HepG2 (cell line): ENCODE data around the gene DNMT1. TPM values are rescaled to one million over a fixed set of nuclear protein-coding genes. Genes with fewer than 3 reads are reported as not detected.

Experiments used
- ATM ChIP-seq: fragments of 450-650 bp; IDR thresholded peaks from 2 replicates; pipeline ENCODE4 v1.7.1; 2017; ENCODE audit warnings: mild to moderate bottlenecking, borderline replicate concordance
- DMAP1 ChIP-seq: IDR thresholded peaks from 2 replicates; pipeline ENCODE4 v1.6.1; 2016
- FOXM1 ChIP-seq: sonication (generic); formaldehyde crosslinking; IDR thresholded peaks from 2 replicates; pipeline ENCODE4 v1.5.0; 2020; ENCODE audit warnings: missing genetic modification reagents
- GZF1 ChIP-seq: sonication (generic); formaldehyde crosslinking; IDR thresholded peaks from 2 replicates; pipeline ENCODE4 v1.5.1; 2020; ENCODE audit warnings: mild to moderate bottlenecking, missing genetic modification reagents
- HHEX ChIP-seq: IDR thresholded peaks from 2 replicates; pipeline ENCODE4 v1.6.1; 2016; ENCODE audit warnings: control low read depth
- SAP130 ChIP-seq: IDR thresholded peaks from 2 replicates; pipeline ENCODE4 v1.6.1; 2016; ENCODE audit warnings: low read depth
- TGIF2 ChIP-seq: IDR thresholded peaks from 2 replicates; pipeline ENCODE4 v1.6.1; 2016; ENCODE audit warnings: control low read depth, missing compliant biosample characterization
- ZNF343 ChIP-seq: sonication (generic); formaldehyde crosslinking; IDR thresholded peaks from 2 replicates; pipeline ENCODE4 v1.4.0; 2020; ENCODE audit warnings: mild to moderate bottlenecking, missing genetic modification reagents
- polyA plus RNA-seq, 8 experiments: library from polyadenylated mRNA; depleted of rRNA in 3 of 8; stranded (reverse) in 7 of 8; unstranded in 1 of 8; fragments of >200 nt; fragmentation: Illumina TruSeq in 4 of 8; extraction: Trizol in 4 of 8; gene quantifications; 2 replicates each; pipeline versions ENCODE4 v1.2.1 to v1.2.3, GENCODE V29; 2011 to 2016; ENCODE audit warnings: low read depth in 4 of 8, missing spikeins in 1 of 8, mixed read lengths in 1 of 8; ENCODE audit not compliant: insufficient read depth in 1 of 8
- total RNA-seq, 5 experiments: library from RNA; depleted of rRNA; stranded (reverse); fragments of >200 nt; fragmentation: Illumina TruSeq; extraction: Trizol; gene quantifications; 2 replicates each; pipeline ENCODE4 v1.2.3, GENCODE V29; 2016; ENCODE audit warnings: low read depth in 1 of 5
- TF ChIP-seq, protein P1 (sequence below): IDR thresholded peaks from 2 replicates; pipeline ENCODE4 v1.6.1; 2016; ENCODE audit warnings: mild to moderate bottlenecking
- TF ChIP-seq, protein P2 (sequence below): sonication (generic); formaldehyde crosslinking; IDR thresholded peaks from 2 replicates; pipeline ENCODE4 v1.4.0; 2020; ENCODE audit warnings: missing genetic modification reagents, borderline replicate concordance
- TF ChIP-seq, protein P3 (sequence below): sonication (generic); formaldehyde crosslinking; IDR thresholded peaks from 2 replicates; pipeline ENCODE4 v1.4.0; 2020; ENCODE audit warnings: missing genetic modification reagents
- TF ChIP-seq, protein P4 (sequence below): sonication (generic); formaldehyde crosslinking; IDR thresholded peaks from 2 replicates; pipeline ENCODE4 v1.4.0; 2020; ENCODE audit warnings: missing genetic modification reagents, borderline replicate concordance
- TF ChIP-seq, protein P5 (sequence below): IDR thresholded peaks from 2 replicates; pipeline ENCODE4 v1.4.0; 2020; ENCODE audit warnings: mild to moderate bottlenecking, missing genetic modification reagents

The DNMT1 gene
- total and polyA plus RNA-seq, 2 of the 13 experiments (the other 11 are each of a cell fraction or from before 2014, with no cell fraction given), result 31.2 to 91.1 TPM

DNA sequence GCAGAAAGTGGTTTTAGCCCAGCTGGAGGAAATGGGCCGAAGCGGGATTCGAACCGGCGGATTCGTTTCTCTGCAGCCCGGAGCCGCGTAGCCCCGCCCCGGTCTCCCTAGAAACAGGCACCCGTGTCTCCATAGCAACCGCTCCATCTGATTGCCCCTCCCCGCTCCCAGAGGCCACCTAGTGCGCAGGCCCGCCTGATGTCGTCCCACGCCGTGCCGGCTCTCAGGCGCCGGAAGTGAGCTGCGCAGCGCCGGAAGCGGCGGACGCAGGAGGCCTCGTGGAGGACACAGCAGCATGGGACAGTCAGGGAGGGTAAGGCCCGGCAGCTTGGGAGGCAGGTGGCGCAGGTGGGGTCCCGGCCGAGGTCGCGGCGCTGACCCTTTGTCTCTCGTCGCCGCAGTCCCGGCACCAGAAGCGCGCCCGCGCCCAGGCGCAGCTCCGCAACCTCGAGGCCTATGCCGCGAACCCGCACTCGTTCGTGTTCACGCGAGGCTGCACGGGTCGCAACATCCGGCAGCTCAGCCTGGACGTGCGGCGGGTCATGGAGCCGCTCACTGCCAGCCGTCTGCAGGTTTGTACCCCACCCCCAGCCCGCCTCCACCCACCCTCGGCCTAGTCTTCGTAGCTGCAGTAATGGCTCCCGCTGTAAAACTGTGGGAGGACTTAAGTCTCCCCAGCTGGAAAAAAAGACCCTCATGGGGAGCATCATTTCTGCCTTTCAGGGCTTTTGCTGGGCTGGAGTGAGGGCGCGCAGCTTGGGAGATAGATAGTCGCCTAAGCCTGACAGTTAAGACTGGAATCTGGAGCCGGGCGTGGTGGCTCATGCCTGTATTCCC, 88.4 kb downstream of the DNMT1 start, which contains the start of gene PPAN (continued):
- peak; percentile 99 for TF ChIP-seq DMAP1 (CRISPR knock-in tag)
- no peak for TF ChIP-seq ZNF343 (CRISPR knock-in tag)
- TF ChIP-seq, protein P1, sequence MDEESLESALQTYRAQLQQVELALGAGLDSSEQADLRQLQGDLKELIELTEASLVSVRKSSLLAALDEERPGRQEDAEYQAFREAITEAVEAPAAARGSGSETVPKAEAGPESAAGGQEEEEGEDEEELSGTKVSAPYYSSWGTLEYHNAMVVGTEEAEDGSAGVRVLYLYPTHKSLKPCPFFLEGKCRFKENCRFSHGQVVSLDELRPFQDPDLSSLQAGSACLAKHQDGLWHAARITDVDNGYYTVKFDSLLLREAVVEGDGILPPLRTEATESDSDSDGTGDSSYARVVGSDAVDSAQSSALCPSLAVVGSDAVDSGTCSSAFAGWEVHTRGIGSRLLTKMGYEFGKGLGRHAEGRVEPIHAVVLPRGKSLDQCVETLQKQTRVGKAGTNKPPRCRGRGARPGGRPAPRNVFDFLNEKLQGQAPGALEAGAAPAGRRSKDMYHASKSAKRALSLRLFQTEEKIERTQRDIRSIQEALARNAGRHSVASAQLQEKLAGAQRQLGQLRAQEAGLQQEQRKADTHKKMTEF (CRISPR knock-in tag), result peak; percentile 89; the same call in 1 of the 2 replicates
- peak; percentile 99 for TF ChIP-seq SAP130 (CRISPR knock-in tag)
- TF ChIP-seq ATM, result no peak
- TF ChIP-seq FOXM1 (CRISPR knock-in tag), result no peak
- TF ChIP-seq, protein P2, sequence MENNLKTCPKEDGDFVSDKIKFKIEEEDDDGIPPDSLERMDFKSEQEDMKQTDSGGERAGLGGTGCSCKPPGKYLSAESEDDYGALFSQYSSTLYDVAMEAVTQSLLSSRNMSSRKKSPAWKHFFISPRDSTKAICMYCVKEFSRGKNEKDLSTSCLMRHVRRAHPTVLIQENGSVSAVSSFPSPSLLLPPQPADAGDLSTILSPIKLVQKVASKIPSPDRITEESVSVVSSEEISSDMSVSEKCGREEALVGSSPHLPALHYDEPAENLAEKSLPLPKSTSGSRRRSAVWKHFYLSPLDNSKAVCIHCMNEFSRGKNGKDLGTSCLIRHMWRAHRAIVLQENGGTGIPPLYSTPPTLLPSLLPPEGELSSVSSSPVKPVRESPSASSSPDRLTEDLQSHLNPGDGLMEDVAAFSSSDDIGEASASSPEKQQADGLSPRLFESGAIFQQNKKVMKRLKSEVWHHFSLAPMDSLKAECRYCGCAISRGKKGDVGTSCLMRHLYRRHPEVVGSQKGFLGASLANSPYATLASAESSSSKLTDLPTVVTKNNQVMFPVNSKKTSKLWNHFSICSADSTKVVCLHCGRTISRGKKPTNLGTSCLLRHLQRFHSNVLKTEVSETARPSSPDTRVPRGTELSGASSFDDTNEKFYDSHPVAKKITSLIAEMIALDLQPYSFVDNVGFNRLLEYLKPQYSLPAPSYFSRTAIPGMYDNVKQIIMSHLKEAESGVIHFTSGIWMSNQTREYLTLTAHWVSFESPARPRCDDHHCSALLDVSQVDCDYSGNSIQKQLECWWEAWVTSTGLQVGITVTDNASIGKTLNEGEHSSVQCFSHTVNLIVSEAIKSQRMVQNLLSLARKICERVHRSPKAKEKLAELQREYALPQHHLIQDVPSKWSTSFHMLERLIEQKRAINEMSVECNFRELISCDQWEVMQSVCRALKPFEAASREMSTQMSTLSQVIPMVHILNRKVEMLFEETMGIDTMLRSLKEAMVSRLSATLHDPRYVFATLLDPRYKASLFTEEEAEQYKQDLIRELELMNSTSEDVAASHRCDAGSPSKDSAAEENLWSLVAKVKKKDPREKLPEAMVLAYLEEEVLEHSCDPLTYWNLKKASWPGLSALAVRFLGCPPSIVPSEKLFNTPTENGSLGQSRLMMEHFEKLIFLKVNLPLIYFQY, result peak; percentile 59; the same call in 1 of the 2 replicates
- TF ChIP-seq, protein P3, sequence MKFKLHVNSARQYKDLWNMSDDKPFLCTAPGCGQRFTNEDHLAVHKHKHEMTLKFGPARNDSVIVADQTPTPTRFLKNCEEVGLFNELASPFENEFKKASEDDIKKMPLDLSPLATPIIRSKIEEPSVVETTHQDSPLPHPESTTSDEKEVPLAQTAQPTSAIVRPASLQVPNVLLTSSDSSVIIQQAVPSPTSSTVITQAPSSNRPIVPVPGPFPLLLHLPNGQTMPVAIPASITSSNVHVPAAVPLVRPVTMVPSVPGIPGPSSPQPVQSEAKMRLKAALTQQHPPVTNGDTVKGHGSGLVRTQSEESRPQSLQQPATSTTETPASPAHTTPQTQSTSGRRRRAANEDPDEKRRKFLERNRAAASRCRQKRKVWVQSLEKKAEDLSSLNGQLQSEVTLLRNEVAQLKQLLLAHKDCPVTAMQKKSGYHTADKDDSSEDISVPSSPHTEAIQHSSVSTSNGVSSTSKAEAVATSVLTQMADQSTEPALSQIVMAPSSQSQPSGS (CRISPR knock-in tag), result peak; percentile 58; the same call in 1 of the 2 replicates
- TF ChIP-seq, protein P4, sequence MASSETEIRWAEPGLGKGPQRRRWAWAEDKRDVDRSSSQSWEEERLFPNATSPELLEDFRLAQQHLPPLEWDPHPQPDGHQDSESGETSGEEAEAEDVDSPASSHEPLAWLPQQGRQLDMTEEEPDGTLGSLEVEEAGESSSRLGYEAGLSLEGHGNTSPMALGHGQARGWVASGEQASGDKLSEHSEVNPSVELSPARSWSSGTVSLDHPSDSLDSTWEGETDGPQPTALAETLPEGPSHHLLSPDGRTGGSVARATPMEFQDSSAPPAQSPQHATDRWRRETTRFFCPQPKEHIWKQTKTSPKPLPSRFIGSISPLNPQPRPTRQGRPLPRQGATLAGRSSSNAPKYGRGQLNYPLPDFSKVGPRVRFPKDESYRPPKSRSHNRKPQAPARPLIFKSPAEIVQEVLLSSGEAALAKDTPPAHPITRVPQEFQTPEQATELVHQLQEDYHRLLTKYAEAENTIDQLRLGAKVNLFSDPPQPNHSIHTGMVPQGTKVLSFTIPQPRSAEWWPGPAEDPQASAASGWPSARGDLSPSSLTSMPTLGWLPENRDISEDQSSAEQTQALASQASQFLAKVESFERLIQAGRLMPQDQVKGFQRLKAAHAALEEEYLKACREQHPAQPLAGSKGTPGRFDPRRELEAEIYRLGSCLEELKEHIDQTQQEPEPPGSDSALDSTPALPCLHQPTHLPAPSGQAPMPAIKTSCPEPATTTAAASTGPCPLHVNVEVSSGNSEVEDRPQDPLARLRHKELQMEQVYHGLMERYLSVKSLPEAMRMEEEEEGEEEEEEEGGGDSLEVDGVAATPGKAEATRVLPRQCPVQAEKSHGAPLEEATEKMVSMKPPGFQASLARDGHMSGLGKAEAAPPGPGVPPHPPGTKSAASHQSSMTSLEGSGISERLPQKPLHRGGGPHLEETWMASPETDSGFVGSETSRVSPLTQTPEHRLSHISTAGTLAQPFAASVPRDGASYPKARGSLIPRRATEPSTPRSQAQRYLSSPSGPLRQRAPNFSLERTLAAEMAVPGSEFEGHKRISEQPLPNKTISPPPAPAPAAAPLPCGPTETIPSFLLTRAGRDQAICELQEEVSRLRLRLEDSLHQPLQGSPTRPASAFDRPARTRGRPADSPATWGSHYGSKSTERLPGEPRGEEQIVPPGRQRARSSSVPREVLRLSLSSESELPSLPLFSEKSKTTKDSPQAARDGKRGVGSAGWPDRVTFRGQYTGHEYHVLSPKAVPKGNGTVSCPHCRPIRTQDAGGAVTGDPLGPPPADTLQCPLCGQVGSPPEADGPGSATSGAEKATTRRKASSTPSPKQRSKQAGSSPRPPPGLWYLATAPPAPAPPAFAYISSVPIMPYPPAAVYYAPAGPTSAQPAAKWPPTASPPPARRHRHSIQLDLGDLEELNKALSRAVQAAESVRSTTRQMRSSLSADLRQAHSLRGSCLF, result no peak
- no peak for TF ChIP-seq HHEX (CRISPR knock-in tag)
- TF ChIP-seq TGIF2 (CRISPR knock-in tag), result peak; percentile 50; the same call in 1 of the 2 replicates
- TF ChIP-seq GZF1 (CRISPR knock-in tag), result 0 out of 2 replicates have a peak, but pooled peaks have one; percentile 61
- TF ChIP-seq, protein P5, sequence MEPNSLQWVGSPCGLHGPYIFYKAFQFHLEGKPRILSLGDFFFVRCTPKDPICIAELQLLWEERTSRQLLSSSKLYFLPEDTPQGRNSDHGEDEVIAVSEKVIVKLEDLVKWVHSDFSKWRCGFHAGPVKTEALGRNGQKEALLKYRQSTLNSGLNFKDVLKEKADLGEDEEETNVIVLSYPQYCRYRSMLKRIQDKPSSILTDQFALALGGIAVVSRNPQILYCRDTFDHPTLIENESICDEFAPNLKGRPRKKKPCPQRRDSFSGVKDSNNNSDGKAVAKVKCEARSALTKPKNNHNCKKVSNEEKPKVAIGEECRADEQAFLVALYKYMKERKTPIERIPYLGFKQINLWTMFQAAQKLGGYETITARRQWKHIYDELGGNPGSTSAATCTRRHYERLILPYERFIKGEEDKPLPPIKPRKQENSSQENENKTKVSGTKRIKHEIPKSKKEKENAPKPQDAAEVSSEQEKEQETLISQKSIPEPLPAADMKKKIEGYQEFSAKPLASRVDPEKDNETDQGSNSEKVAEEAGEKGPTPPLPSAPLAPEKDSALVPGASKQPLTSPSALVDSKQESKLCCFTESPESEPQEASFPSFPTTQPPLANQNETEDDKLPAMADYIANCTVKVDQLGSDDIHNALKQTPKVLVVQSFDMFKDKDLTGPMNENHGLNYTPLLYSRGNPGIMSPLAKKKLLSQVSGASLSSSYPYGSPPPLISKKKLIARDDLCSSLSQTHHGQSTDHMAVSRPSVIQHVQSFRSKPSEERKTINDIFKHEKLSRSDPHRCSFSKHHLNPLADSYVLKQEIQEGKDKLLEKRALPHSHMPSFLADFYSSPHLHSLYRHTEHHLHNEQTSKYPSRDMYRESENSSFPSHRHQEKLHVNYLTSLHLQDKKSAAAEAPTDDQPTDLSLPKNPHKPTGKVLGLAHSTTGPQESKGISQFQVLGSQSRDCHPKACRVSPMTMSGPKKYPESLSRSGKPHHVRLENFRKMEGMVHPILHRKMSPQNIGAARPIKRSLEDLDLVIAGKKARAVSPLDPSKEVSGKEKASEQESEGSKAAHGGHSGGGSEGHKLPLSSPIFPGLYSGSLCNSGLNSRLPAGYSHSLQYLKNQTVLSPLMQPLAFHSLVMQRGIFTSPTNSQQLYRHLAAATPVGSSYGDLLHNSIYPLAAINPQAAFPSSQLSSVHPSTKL (CRISPR knock-in tag), result peak; percentile 65
